GM19438 (cell line): ENCODE data around the gene VIPR2.
"Not testable (repeated sequence)": the region's sequence is repeated elsewhere in the genome, so short reads cannot be mapped to it uniquely, and the experiment has no call there.

Experiments used
- ATAC-seq: cut with Tn5 transposase; IDR thresholded peaks from one replicate; pipeline ENCODE4 v1.9.1; 2021; ENCODE audit warnings: low read depth; ENCODE audit not compliant: unreplicated experiment

VIPR2 gene

GRCh38 chr7:159107161-159107892 is 37.3 kb downstream of the VIPR2 start:
- no peak for ATAC-seq

DNA sequence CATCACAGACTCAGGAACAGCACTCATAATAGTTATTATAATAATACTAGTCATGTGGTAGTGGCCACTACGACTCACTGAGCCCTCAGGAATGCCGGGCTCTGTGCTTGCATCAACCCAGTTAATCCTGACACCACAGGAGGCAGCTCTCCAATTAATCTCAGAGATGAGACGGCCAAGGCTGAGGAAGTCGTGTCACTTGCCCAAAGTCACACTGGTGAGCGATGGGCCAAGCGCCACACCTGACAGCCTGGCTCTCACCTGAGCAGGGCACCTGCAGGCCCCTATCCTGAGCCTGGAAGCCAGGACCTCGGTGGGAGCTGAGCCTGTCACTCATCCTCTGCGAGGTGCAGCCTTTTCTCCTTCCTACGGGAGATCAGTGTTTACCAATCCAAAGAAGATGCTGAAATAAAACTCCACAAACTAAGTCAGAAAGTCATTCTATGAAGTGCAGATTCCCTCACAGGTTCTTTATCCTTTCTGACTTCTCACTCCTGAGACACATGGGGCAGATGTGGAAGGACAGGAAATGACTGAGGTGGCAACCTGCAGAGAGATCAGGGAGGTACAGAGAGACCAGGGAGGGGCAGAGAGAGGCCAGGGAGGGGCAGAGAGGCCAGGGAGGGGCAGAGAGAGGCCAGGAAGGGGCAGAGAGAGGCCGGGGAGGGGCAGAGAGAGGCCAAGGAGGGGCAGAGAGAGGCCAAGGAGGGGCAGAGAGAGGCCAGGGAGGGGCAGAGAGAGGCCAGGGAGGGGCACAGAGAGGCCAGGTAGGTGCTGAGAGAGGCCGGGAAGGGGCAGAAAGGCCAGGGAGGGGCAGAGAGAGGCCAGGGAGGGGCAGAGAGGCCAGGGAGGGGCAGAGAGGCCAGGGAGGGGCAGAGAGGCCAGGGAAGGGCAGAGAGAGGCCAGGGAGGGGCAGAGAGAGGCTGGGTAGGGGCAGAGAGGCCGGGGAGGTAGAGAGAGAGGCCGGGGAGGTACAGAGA is 38.5 kb downstream of the VIPR2 start:
- ATAC-seq, result no peak

GRCh38 chr7:159105066-159105780 is 39.4 kb downstream of the VIPR2 start:
- ATAC-seq, result no peak

- no peak for ATAC-seq
Observed at GRCh38 chr7:159104188-159104920, 40.3 kb downstream of the VIPR2 start.

DNA sequence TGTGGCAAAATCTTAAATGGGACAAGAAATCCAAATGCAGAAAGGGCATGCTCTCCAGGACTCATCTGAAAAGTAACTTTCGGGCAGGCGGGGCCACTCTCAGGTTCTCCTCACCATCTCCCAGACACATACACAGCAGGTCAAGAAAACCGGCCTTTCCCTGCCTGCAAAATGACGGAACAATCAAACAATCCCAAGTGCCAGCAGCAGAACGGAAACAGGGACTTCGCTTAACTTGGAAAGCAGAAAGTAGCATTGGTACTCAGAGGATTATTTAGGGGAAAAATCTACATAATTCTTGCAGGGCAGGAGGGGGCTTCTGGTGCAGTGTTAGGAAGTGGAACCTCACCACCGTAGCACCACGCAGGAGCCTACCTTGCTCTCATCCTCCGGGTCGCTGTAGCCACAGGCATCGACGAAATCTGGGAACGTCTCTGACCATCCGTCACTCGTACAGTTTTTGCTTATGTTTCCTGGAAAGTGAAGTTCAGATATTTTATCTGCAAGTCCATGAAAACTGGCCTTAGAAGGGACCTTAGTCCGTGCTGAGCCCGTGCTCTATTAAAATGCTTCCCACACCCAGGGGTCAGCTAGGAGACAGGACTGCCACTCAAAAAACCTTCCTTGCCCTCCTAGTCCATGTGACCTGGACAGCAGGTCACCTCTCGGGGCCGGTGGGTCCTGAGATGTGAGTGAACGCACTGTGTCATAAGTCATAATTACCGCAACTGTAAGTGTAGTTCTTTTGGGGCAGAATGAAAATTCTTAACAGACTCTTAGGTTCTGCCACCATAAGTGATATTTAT is 41.1 kb downstream of the VIPR2 start:
- no peak for ATAC-seq

DNA sequence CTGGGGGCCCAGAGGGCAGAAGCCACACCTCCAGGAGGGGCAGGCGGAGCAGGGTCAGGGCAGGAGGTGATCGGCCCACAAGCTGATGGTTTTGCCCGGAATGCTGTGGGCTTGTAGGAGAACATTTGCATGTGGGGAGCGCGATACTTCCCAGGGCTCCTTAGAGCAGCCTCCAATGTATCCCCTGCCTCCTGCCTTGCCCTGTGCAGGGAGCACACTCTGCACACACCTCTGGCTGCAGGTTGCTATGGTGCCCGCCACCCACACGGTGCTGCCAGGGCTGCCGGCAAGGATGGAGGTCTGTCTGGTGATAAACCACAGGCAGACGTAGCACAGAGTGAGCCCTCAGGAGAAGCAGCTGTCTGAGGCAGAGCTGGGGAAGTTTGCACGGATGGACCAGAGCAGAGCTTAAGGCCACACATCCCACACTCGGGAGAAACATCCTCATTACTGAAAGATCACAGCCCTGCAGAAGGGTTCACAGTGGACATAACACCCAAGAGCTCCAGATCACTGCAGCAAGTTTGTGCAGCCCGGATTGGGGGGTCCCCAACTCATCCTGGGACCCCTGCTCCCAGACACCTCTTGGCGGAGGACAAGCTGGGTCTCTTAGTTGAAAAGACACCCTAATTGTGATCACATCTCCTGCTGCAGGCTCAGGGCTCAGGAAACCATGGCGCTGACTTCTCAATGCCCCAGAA is 41.8 kb downstream of the VIPR2 start:
- ATAC-seq, result no peak

- not testable (repeated sequence) for ATAC-seq
Observed at GRCh38 chr7:159101661-159102091, 43.0 kb downstream of the VIPR2 start.

GRCh38 chr7:159101083-159101395 is 43.6 kb downstream of the VIPR2 start:
- ATAC-seq, result not testable (repeated sequence)

DNA sequence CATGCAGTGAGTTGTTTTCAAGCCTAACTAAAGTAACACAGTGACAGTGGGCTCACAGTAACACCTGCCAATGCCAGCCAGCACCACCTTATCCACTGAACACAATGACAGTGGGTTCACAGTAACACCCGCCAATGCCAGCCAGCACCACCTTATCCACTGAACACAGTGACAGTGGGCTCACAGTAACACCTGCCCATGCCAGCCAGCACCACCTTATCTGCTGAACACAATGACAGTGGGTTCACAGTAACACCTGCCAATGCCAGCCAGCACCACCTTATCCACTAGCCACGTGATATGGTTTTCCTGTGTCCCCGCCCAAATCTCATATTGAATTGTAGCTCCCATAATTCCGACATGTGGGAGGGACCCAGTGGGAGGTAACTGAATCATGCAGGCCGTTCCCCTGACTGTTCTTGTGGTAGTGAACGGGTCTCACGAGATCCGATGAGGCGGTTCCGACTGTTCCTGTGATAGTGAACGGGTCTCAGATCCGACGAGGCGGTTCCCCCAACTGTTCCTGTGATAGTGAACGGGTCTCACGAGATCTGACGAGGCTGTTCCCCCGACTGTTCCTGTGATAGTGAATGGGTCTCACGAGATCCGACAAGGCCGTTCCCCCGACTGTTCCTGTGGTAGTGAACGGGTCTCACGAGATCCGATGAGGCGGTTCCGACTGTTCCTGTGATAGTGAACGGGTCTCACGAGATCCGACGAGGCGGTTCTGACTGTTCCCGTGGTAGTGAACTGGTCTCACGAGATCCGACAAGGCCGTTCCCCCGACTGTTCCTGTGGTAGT is 44.2 kb downstream of the VIPR2 start:
- ATAC-seq, result not testable (repeated sequence)

GRCh38 chr7:159099711-159100231 is 44.9 kb downstream of the VIPR2 start:
- no peak for ATAC-seq

DNA sequence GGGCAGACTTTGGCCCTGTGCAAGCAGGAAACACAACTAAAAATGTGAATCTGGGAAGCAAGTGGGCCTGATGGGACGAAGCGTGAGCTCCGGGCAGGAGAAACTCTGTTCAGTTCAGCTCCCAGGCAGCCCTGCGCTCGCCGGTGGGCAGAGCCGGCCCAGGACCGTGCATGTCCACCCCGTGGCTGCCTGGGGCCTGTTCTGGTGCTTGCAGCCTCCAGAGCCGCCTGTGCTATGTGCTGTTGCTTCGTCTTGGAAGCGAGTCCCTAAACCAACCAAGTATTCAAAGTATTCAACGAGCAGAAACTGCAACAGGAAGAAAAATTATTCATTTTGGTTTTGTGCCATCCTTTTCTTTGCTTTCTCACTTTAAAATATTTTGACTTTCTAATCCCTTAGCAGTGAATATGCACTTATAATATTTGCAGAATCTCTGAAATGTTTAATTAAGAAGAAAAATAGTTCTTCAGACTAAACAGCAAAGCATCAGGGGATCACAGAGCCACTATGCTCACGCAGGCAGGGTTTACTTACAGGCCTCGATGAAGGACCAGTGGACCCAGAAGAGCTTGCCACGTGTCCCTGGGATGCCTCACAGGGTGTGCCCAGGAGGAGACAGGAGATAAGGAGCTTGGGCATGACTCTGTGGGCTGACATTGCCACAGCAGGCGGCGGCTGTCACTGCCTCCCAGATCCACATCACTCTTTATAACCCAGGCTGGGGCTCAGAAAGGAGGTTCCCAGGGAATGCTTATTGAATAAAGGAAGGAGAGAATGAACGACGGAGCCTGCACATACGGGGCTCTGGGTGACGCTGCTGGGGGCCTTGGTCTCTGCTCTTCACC is 45.6 kb downstream of the VIPR2 start:
- ATAC-seq, result no peak

- no peak for ATAC-seq
Observed at GRCh38 chr7:159098424-159098786, 46.3 kb downstream of the VIPR2 start.

DNA sequence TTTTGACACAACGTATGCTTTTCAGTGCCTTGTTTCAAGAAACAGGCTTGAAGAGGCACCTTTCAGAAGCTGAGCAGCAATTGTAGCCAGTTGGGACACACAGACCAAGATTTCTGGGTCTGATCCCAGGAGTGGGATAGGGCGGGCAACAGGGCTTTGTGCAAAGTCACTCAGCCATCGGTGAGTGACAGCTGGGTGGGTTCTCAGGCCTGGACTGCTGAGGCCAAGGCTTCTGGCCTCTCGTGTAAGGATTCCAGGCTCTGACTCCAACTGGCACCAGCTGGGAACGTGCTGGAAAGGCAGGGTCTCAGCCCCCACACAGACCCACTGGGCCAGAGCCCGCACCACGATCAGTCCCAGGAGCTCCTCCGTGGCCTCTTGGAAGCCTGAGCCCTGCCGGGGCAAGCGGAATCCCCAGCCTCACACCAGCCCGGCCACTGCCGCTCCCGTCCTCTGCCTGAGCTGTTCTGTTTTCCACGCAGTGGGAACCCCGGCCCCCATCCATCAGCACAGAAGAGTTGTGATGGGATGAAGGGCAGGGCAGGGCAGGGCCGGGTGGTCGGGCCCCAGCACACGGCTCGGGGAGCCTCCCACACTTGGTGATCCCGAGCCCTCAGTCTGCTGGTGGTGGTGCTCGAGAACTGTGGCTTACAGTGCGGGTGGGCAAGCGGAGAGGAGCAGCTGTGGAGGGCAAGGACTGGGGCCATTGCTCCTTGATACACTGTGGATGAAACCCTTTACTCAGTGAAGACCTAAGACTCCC is 46.8 kb downstream of the VIPR2 start:
- ATAC-seq, result no peak

DNA sequence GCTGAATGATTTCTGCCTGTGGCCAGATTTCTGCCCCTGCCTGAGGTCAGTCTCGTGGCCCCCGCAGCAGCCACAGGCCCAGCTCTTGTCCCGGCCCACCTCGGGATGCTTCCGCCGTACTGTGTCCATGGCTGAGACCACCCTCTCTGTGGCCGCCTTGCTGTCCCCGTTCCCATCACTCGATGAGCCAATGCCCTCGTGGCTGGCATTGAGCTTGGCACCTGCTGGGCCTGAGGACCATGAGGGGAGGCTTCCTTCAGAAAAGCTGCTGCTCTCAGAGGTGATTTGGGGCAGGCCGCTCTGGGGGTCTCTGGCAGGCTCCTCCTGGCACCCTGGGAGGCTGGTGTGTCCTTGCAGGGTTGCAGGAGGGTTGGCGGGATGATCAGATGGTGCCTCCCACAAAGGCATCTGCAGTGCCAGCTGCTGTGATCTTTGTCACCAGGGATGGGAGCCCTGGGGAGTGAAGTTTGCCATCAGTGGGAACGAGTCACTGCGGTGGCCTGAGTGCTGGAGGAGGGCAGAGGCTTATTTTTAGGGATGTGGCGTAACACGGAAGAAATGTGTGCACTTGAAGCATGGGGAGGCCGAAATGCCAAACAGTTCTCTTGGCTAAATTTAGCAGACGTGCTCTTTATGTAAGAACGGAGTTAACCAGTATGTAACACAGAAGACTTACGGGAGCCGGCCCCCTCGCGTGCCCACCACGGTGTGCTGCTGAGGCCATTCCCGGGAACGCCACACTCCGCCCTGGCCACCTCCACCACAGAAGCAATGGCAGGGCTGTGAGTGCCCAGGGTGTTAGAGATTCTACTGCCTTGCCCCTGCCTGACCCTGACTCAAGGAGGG is 47.7 kb downstream of the VIPR2 start:
- no peak for ATAC-seq

GRCh38 chr7:159095979-159096411 is 48.7 kb downstream of the VIPR2 start:
- no peak for ATAC-seq
